T-helper 1 cell treated with Interleukin-12 subunit alpha and Interleukin-12 subunit beta and Interleukin-4 antibody, amounts not matched to agents 30 μg/mL and 1 μg/mL, for 36 hours (primary cell): ENCODE measurements around the gene CLCN4.

ENCODE experiments used
- H3K27ac Mint-ChIP-seq: one replicate; pipeline ENCODE4 v1.8.0; 2021; ENCODE audit warnings: mild to moderate bottlenecking, mixed read lengths
- H3K27me3 Mint-ChIP-seq: one replicate; pipeline ENCODE4 v1.8.0; 2021; ENCODE audit warnings: low read depth, mixed read lengths
- H3K36me3 Mint-ChIP-seq: one replicate; pipeline ENCODE4 v1.8.0; 2021; ENCODE audit warnings: low read depth, mixed read lengths
- H3K4me1 Mint-ChIP-seq: one replicate; pipeline ENCODE4 v1.8.0; 2021; ENCODE audit warnings: low read depth, mixed read lengths
- H3K4me3 Mint-ChIP-seq: one replicate; pipeline ENCODE4 v1.8.0; 2021; ENCODE audit warnings: mild to moderate bottlenecking, moderate library complexity, mixed read lengths
- H3K9me3 Mint-ChIP-seq: one replicate; pipeline ENCODE4 v1.8.0; 2021; ENCODE audit warnings: mixed read lengths

CLCN4 gene

GRCh38 chrX:10208953-10209352 lies 52.2 kb downstream of the CLCN4 start:
- no peak overlapping the region for H3K4me3 Mint-ChIP-seq
- no peak overlapping the region for H3K27ac Mint-ChIP-seq
- H3K9me3 Mint-ChIP-seq: no peaks in the 10 kb centered on the region
- no peaks in the 10 kb centered on the region for H3K36me3 Mint-ChIP-seq
- no peaks in the 10 kb centered on the region for H3K27me3 Mint-ChIP-seq
- no peaks in the 10 kb centered on the region for H3K4me1 Mint-ChIP-seq

DNA sequence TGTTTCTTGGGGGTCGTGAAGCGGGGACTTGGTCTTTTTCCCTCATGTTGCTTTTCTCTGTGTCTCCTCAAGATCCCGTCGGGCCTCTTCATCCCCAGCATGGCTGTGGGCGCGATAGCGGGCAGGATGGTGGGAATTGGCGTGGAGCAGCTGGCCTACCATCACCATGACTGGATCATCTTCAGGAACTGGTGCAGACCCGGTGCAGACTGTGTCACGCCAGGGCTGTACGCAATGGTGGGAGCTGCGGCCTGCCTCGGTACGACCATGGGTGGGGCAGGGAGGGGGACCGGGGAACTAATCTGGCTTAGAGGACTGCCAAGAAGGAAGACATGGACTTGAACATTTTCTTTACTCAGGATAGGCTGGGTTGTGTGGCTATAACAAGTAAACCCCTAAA lies 55.6 kb downstream of the CLCN4 start:
- H3K36me3 Mint-ChIP-seq: no peaks in the 10 kb centered on the region
- H3K4me1 Mint-ChIP-seq: no peaks in the 10 kb centered on the region
- H3K27me3 Mint-ChIP-seq: no peaks in the 10 kb centered on the region
- H3K9me3 Mint-ChIP-seq: no peaks in the 10 kb centered on the region
- no peak overlapping the region for H3K27ac Mint-ChIP-seq
- no peak overlapping the region for H3K4me3 Mint-ChIP-seq

- Mint-ChIP-seq H3K27ac (no peak overlapping the region), H3K27me3 (no peaks in the 10 kb centered on the region), H3K36me3 (no peaks in the 10 kb centered on the region), H3K4me3 (no peak overlapping the region), H3K9me3 (no peaks in the 10 kb centered on the region), H3K4me1 (no peaks in the 10 kb centered on the region)
Observed at GRCh38 chrX:10213716-10214115, 56.9 kb downstream of the CLCN4 start.

DNA sequence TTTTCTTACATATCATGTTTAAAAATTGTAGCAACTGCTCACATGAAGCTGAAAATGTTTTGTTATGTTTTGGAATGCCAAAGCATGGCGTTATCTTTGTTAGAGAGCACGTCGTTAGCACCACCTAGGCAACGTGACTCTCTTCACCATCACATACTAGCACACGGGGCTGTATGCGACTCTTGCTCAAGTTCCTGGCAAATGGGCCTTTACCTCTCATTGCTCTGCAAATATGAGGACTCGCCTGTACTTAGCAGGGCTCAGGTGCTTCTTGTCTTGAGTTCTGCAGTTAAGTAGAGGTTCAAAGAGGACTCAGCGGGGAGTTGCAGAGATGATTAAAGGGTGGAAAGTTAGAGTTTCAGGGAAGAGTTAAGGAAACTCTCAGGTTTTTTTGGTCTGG lies 59.4 kb downstream of the CLCN4 start:
- H3K36me3 Mint-ChIP-seq: no peaks in the 10 kb centered on the region
- no peak overlapping the region for H3K27ac Mint-ChIP-seq
- H3K4me3 Mint-ChIP-seq: no peak overlapping the region
- H3K4me1 Mint-ChIP-seq: no peaks in the 10 kb centered on the region
- no peaks in the 10 kb centered on the region for H3K9me3 Mint-ChIP-seq
- H3K27me3 Mint-ChIP-seq: no peaks in the 10 kb centered on the region

DNA sequence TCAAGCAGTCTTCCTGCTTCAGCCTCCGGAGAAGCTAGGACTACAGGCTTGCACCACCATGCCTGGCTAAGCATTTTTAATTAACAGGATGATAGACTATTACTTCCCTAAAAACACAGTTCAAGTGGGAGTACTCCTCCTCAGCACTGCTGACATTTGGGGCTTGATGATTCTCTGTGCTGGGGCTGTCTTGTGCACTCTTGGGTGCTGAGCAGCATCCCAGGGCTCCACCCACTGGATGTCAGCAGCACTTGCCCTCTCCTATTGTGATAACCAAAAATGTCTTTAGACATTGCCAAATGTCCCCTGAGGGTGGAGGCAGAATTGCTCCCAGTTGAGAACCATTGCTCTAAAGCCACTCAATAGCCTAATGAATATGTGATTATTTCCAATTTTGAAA lies 60.4 kb downstream of the CLCN4 start:
- Mint-ChIP-seq H3K27me3 (no peaks in the 10 kb centered on the region), H3K27ac (no peak overlapping the region), H3K4me3 (no peak overlapping the region), H3K4me1 (no peaks in the 10 kb centered on the region), H3K9me3 (no peaks in the 10 kb centered on the region), H3K36me3 (no peaks in the 10 kb centered on the region)

- Mint-ChIP-seq H3K27me3 (no peaks in the 10 kb centered on the region), H3K27ac (no peak overlapping the region), H3K4me1 (no peaks in the 10 kb centered on the region), H3K4me3 (no peak overlapping the region), H3K9me3 (no peaks in the 10 kb centered on the region), H3K36me3 (no peaks in the 10 kb centered on the region)
Observed at GRCh38 chrX:10221651-10222050, 64.9 kb downstream of the CLCN4 start.

DNA sequence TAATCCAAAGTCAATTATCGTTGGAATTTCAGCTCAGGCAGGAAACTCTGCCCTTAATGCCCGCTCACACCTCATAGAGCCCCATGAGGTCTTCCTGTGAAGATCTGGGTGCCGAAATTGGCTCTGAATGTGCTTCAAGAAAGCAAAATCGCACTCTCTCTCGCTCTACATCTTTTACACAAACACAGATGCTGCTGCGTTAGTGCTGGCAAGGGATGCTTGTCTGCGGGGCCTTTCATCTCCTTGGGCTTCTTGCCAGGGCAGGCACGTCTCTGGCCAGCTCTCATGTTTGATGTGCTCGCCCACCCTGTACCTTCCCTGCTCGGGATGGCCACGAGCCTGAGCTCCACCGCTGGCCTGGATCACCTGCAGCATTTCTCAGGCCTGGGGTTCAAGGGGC lies 66.5 kb downstream of the CLCN4 start:
- H3K27ac Mint-ChIP-seq: no peak overlapping the region
- no peak overlapping the region for H3K4me3 Mint-ChIP-seq
- no peaks in the 10 kb centered on the region for H3K4me1 Mint-ChIP-seq
- no peaks in the 10 kb centered on the region for H3K9me3 Mint-ChIP-seq
- no peaks in the 10 kb centered on the region for H3K36me3 Mint-ChIP-seq
- H3K27me3 Mint-ChIP-seq: no peaks in the 10 kb centered on the region

GRCh38 chrX:10223781-10224180 lies 67.0 kb downstream of the CLCN4 start:
- no peak overlapping the region for H3K27ac Mint-ChIP-seq
- no peaks in the 10 kb centered on the region for H3K36me3 Mint-ChIP-seq
- H3K9me3 Mint-ChIP-seq: no peaks in the 10 kb centered on the region

GRCh38 chrX:10230222-10230621 lies 73.4 kb downstream of the CLCN4 start:
- Mint-ChIP-seq H3K9me3 (no peaks in the 10 kb centered on the region), H3K27me3 (no peaks in the 10 kb centered on the region), H3K4me1 (no peaks in the 10 kb centered on the region), H3K4me3 (no peak overlapping the region), H3K27ac (no peak overlapping the region), H3K36me3 (no peaks in the 10 kb centered on the region)

More at GRCh38 chrX:10223781-10224180, 67.0 kb downstream of the CLCN4 start:
- Mint-ChIP-seq H3K27me3 (no peaks in the 10 kb centered on the region), H3K4me1 (no peaks in the 10 kb centered on the region), H3K4me3 (no peak overlapping the region)

DNA sequence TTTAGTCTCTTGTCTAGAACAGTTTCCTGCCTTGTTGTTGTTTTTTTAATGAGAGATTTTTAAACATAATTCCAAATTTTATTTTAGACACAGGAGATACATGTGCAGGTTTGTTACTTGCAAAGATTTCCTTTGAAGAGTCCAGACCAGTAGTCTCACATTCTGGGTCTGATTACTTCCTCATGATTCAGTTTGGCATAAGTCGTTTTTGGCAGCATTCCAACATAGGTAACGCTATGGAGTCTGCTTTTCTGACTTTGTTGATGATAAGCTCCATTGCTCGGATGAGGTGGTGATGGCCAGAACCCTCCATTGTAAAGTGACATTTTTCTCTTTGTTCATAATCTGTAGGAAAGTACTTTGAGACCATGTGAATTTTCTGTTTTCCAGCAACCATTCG lies 74.7 kb downstream of the CLCN4 start:
- Mint-ChIP-seq H3K4me3 (no peak overlapping the region), H3K9me3 (no peaks in the 10 kb centered on the region), H3K4me1 (no peaks in the 10 kb centered on the region), H3K27me3 (no peaks in the 10 kb centered on the region), H3K27ac (no peak overlapping the region), H3K36me3 (no peaks in the 10 kb centered on the region)

- no peaks in the 10 kb centered on the region for H3K4me1 Mint-ChIP-seq
- no peak overlapping the region for H3K4me3 Mint-ChIP-seq
- H3K27ac Mint-ChIP-seq: no peak overlapping the region
- no peaks in the 10 kb centered on the region for H3K36me3 Mint-ChIP-seq
- no peaks in the 10 kb centered on the region for H3K9me3 Mint-ChIP-seq
- no peaks in the 10 kb centered on the region for H3K27me3 Mint-ChIP-seq
Observed at GRCh38 chrX:10233173-10233572, 76.4 kb downstream of the CLCN4 start.

- H3K27ac Mint-ChIP-seq: no peak overlapping the region
- no peaks in the 10 kb centered on the region for H3K9me3 Mint-ChIP-seq
- no peaks in the 10 kb centered on the region for H3K4me1 Mint-ChIP-seq
- H3K36me3 Mint-ChIP-seq: no peaks in the 10 kb centered on the region
- no peak overlapping the region for H3K4me3 Mint-ChIP-seq
- H3K27me3 Mint-ChIP-seq: no peaks in the 10 kb centered on the region
Observed at GRCh38 chrX:10233696-10234095, 76.9 kb downstream of the CLCN4 start.

DNA sequence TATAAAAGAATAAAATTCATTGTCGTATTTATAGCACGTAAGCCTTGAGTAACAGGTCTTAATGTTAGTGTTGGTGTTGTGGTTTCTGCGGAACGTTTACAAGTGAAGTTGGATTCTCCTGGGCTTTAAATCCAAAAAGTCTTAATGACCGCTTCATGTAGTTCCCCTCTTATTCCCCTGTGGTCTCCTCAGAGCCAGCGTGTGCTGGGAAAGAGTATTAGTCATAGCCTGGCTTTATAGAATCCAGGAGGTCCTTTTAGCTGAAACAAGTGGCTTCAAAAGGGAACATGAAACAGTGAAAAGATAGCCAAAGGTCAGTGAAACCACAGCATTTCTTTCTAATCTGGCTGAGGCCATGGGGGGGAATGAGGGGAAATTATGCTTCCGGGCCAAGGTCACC lies 79.1 kb downstream of the CLCN4 start:
- no peaks in the 10 kb centered on the region for H3K4me1 Mint-ChIP-seq
- no peaks in the 10 kb centered on the region for H3K36me3 Mint-ChIP-seq
- H3K4me3 Mint-ChIP-seq: no peak overlapping the region
- H3K27ac Mint-ChIP-seq: no peak overlapping the region
- H3K27me3 Mint-ChIP-seq: no peaks in the 10 kb centered on the region
- H3K9me3 Mint-ChIP-seq: no peaks in the 10 kb centered on the region

DNA sequence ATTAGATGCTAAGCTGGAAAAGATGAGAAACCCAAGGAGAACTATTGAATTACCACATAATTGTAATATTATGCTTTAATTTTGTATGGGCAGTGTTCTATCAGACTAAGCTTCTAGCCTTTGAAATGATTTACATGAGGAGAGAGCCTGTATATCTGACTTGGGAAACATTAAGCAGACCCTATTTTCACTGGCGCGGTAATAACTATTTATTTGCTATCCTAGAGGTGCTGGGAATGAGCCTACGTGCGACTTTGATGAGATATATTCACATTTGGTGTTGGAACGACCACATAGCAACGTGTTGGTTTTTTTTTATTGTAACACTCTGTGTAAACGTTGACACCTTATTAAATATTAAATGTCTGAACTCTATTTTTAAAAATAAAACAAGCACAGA lies 80.5 kb downstream of the CLCN4 start:
- Mint-ChIP-seq H3K4me3 (no peak overlapping the region), H3K27ac (no peak overlapping the region), H3K36me3 (no peaks in the 10 kb centered on the region), H3K27me3 (no peaks in the 10 kb centered on the region), H3K4me1 (no peaks in the 10 kb centered on the region), H3K9me3 (no peaks in the 10 kb centered on the region)

DNA sequence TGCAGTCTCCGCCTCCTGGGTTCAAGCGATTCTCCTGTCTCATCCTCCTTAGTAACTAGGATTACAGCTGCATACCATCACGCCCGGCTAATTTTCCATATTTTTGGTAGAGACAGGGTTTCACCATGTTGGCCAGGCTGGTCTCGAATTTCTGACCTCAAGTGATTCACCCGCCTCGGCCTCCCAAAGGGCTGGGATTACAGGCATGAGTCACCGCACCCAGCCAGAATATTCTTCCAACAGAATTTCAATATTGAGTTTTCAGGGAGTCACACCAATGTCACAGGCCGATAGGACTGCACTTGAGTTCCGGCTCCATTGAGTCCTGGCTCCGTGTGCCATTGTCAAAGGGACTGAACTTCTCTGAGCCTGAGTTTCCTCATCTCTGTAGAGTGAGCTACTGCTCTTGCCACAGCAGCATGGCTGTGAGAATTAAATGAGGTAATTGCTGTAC lies 82.9 kb downstream of the CLCN4 start:
- no peaks in the 10 kb centered on the region for H3K27me3 Mint-ChIP-seq
- H3K27ac Mint-ChIP-seq: no peak overlapping the region
- no peaks in the 10 kb centered on the region for H3K36me3 Mint-ChIP-seq
- no peaks in the 10 kb centered on the region for H3K9me3 Mint-ChIP-seq
- H3K4me1 Mint-ChIP-seq: no peaks in the 10 kb centered on the region
- no peak overlapping the region for H3K4me3 Mint-ChIP-seq

- H3K36me3 Mint-ChIP-seq: no peaks in the 10 kb centered on the region
- H3K27ac Mint-ChIP-seq: no peak overlapping the region
- H3K4me1 Mint-ChIP-seq: no peaks in the 10 kb centered on the region
- H3K27me3 Mint-ChIP-seq: no peaks in the 10 kb centered on the region
- H3K9me3 Mint-ChIP-seq: no peaks in the 10 kb centered on the region
- no peak overlapping the region for H3K4me3 Mint-ChIP-seq
Observed at GRCh38 chrX:10240918-10241317, 84.1 kb downstream of the CLCN4 start.
